SHP77 treated with DMSO at 0.1 percent for 48 hours (cell line): Measurements from ENCODE around the gene MKI67.
"Not testable (repeated sequence)": the region's sequence is repeated elsewhere in the genome, so short reads cannot be mapped to it uniquely, and the experiment has no call there.

Experiments used
- DNase-seq: peaks from one replicate; lab custom pipeline; 2025; lab: John Stamatoyannopoulos, UW

MKI67 gene

GRCh38 chr10:128110339-128110738 is 15.9 kb downstream of the MKI67 start:
- DNase-seq = no peak

- no peak for DNase-seq
These were observed 16.5 kb downstream of the MKI67 start for GRCh38 chr10:128109707-128110106.

- no peak for DNase-seq
These were observed 20.8 kb downstream of the MKI67 start for GRCh38 chr10:128105383-128105782.

- DNase-seq = no peak
These were observed 23.0 kb downstream of the MKI67 start for GRCh38 chr10:128103229-128103714.

- DNase-seq = no peak
These were observed 23.6 kb downstream of the MKI67 start for GRCh38 chr10:128102480-128103228.

- DNase-seq = no peak
These were observed 24.3 kb downstream of the MKI67 start for GRCh38 chr10:128101901-128102300.

GRCh38 chr10:128099901-128100300 is 26.3 kb downstream of the MKI67 start:
- DNase-seq = no peak

- no peak for DNase-seq
These were observed 27.6 kb downstream of the MKI67 start for GRCh38 chr10:128098631-128099030.

GRCh38 chr10:128097783-128098182 is 28.4 kb downstream of the MKI67 start:
- no peak for DNase-seq

GRCh38 chr10:128096486-128097199 is 29.6 kb downstream of the MKI67 start:
- no peak for DNase-seq

GRCh38 chr10:128095753-128096469 is 30.3 kb downstream of the MKI67 start:
- DNase-seq = no peak

- DNase-seq = no peak
These were observed 31.0 kb downstream of the MKI67 start for GRCh38 chr10:128095027-128095752.

- not testable (repeated sequence) for DNase-seq
These were observed 31.6 kb downstream of the MKI67 start for GRCh38 chr10:128094596-128094995.

- DNase-seq = no peak
These were observed 33.8 kb downstream of the MKI67 start for GRCh38 chr10:128092454-128092853.

- DNase-seq = no peak
These were observed 34.5 kb downstream of the MKI67 start for GRCh38 chr10:128091636-128092210.

- no peak for DNase-seq
These were observed 38.1 kb downstream of the MKI67 start for GRCh38 chr10:128087884-128088709.

- DNase-seq = no peak
These were observed 38.9 kb downstream of the MKI67 start for GRCh38 chr10:128087146-128087883.

- no peak for DNase-seq
These were observed 40.0 kb downstream of the MKI67 start for GRCh38 chr10:128086003-128086863.

GRCh38 chr10:128084991-128085390 is 41.2 kb downstream of the MKI67 start:
- DNase-seq = no peak
